ENCODE measurements around the gene BCAN.

BCAN gene

GRCh38 chr1:156704166-156704711, 62.3 kb downstream of the BCAN start:
- no peak for DNase-seq

- DNase-seq: peak; percentile 73
Observed at GRCh38 chr1:156704930-156705320, 63.0 kb downstream of the BCAN start.

GRCh38 chr1:156705321-156705917, 63.5 kb downstream of the BCAN start, which contains the start of gene CRABP2:
Gene CRABP2 (minus strand): TSS chr1:156705583. CDS start chr1:156705446, 137 bp downstream.
- DNase-seq: peak; percentile 62

- peak; percentile 72 for DNase-seq
Observed at GRCh38 chr1:156705918-156706656, 64.2 kb downstream of the BCAN start.

GRCh38 chr1:156706657-156707416, 64.9 kb downstream of the BCAN start:
- peak; percentile 87 for DNase-seq

GRCh38 chr1:156707417-156708217, 65.7 kb downstream of the BCAN start:
- DNase-seq: peak; percentile 87

- DNase-seq: peak; percentile 54
Observed at GRCh38 chr1:156708218-156708661, 66.3 kb downstream of the BCAN start.

GRCh38 chr1:156709031-156709430, 67.1 kb downstream of the BCAN start:
- no peak for DNase-seq

Data from fibroblast of upper back skin (primary cell).